CD4-positive, alpha-beta T cell treated with Interleukin-12 subunit alpha and Interleukin-12 subunit beta, for 1 hour (primary cell): ENCODE measurements around the gene AHCTF1.
"Not testable (repeated sequence)": the region's sequence is repeated elsewhere in the genome, so short reads cannot be mapped to it uniquely, and the experiment has no call there.

Experiments used
- DNase-seq: peaks from one replicate; pipeline ENCODE4 v3.0.0-alpha.2; 2020

Gene AHCTF1

GRCh38 chr1:246921481-246921880 lies 10.3 kb downstream of the AHCTF1 start:
- no peak for DNase-seq

- DNase-seq: no peak
Observed at GRCh38 chr1:246919902-246920301, 11.8 kb downstream of the AHCTF1 start.

GRCh38 chr1:246916026-246916923 lies 15.5 kb downstream of the AHCTF1 start:
- DNase-seq: not testable (repeated sequence)

GRCh38 chr1:246907472-246907871 lies 24.3 kb downstream of the AHCTF1 start:
- DNase-seq: peak; percentile 45

- DNase-seq: no peak
Observed at GRCh38 chr1:246906833-246907232, 24.9 kb downstream of the AHCTF1 start.

- DNase-seq: no peak
Observed at GRCh38 chr1:246901874-246902273, 29.9 kb downstream of the AHCTF1 start.

GRCh38 chr1:246897302-246897701 lies 34.4 kb downstream of the AHCTF1 start:
- DNase-seq: no peak

GRCh38 chr1:246893191-246893939 lies 38.4 kb downstream of the AHCTF1 start:
- no peak for DNase-seq

GRCh38 chr1:246891105-246891504 lies 40.6 kb downstream of the AHCTF1 start:
- no peak for DNase-seq

- DNase-seq: no peak
Observed at GRCh38 chr1:246888522-246888921, 43.2 kb downstream of the AHCTF1 start.

- not testable (repeated sequence) for DNase-seq
Observed at GRCh38 chr1:246885389-246885788, 46.4 kb downstream of the AHCTF1 start.

- DNase-seq: no peak
Observed at GRCh38 chr1:246878551-246878950, 53.2 kb downstream of the AHCTF1 start.

- DNase-seq: no peak
Observed at GRCh38 chr1:246876431-246876830, 55.3 kb downstream of the AHCTF1 start.

GRCh38 chr1:246875041-246876026 lies 56.4 kb downstream of the AHCTF1 start:
- no peak for DNase-seq

- no peak for DNase-seq
Observed at GRCh38 chr1:246865921-246866320, 65.8 kb downstream of the AHCTF1 start.

- not testable (repeated sequence) for DNase-seq
Observed at GRCh38 chr1:246863791-246864190, 68.0 kb downstream of the AHCTF1 start.

GRCh38 chr1:246860401-246860800 lies 71.3 kb downstream of the AHCTF1 start:
- DNase-seq: no peak

- no peak for DNase-seq
Observed at GRCh38 chr1:246856371-246856770, 75.4 kb downstream of the AHCTF1 start.

- not testable (repeated sequence) for DNase-seq
Observed at GRCh38 chr1:246850640-246851039, 81.1 kb downstream of the AHCTF1 start.

- no peak for DNase-seq
Observed at GRCh38 chr1:246843876-246844275, 87.9 kb downstream of the AHCTF1 start.

GRCh38 chr1:246840761-246841160 lies 91.0 kb downstream of the AHCTF1 start:
- not testable (repeated sequence) for DNase-seq

GRCh38 chr1:246838118-246838456 lies 93.7 kb downstream of the AHCTF1 start:
- no peak for DNase-seq
